Retinal pigment epithelial cell (primary cell): ENCODE measurements around the gene PPEF1.
A peak's percentile ranks its signal among the peaks of the same experiment; 100 is the strongest.
"Not testable (repeated sequence)": the region's sequence is repeated elsewhere in the genome, so short reads cannot be mapped to it uniquely, and the experiment has no call there.

Experiments
- DNase-seq: peaks from one replicate; pipeline ENCODE4 v3.0.0-alpha.2; 2010; ENCODE audit warnings: low read depth
- H3K4me3 ChIP-seq: 2 replicates; pipeline ENCODE4 v1.5.1; 2011; ENCODE audit warnings: mild to moderate bottlenecking, low read length, control low read depth, moderate library complexity
- CTCF ChIP-seq: conservative IDR thresholded peaks from 2 replicates; pipeline ENCODE4 v1.5.1; 2011; ENCODE audit warnings: low read depth, low read length, control low read depth, inconsistent platforms

The PPEF1 gene

GRCh38 chrX:18757956-18758932 lies 50.8 kb downstream of the PPEF1 start:
- no peak for TF ChIP-seq CTCF
- DNase-seq: no peak
- H3K4me3 ChIP-seq: no peak overlapping the region

- no peak overlapping the region for H3K4me3 ChIP-seq
- no peak for DNase-seq
- TF ChIP-seq CTCF: no peak
These were observed 54.3 kb downstream of the PPEF1 start for GRCh38 chrX:18761750-18762149.

GRCh38 chrX:18763106-18763505 lies 55.7 kb downstream of the PPEF1 start:
- not testable (repeated sequence) for H3K4me3 ChIP-seq, DNase-seq

- no peak overlapping the region for H3K4me3 ChIP-seq
- DNase-seq: no peak
- no peak for TF ChIP-seq CTCF
These were observed 61.9 kb downstream of the PPEF1 start for GRCh38 chrX:18769364-18769763.

- DNase-seq: no peak
- TF ChIP-seq CTCF: peak; percentile 7
- H3K4me3 ChIP-seq: no peak overlapping the region
These were observed 62.5 kb downstream of the PPEF1 start for GRCh38 chrX:18769812-18770573.

- no peak for TF ChIP-seq CTCF
- H3K4me3 ChIP-seq: no peak overlapping the region
- no peak for DNase-seq
These were observed 82.5 kb downstream of the PPEF1 start for GRCh38 chrX:18789916-18790315.

- no peak overlapping the region for H3K4me3 ChIP-seq
- no peak for TF ChIP-seq CTCF
- no peak for DNase-seq
These were observed 85.4 kb downstream of the PPEF1 start for GRCh38 chrX:18792828-18793227.
